Gastroesophageal sphincter (tissue), 4 donors: ENCODE data around the gene SETDB1. TPM values are rescaled to one million over a fixed set of nuclear protein-coding genes. Genes with fewer than 3 reads are reported as not detected.

Experiments used
- ATAC-seq: fragments of 150-250 bp; one replicate; pipeline ENCODE4 v1.9.1; 2016; ENCODE audit warnings: mild to moderate bottlenecking, moderate library complexity
- H3K27ac ChIP-seq, 4 donors: fragments of 200-600 bp; sonication (generic) in 3 of 4; 1 replicate in 3 of 4; 2 replicates in 1 of 4; pipeline ENCODE4 v1.5.1; 2016 to 2019
- H3K27me3 ChIP-seq: fragments of 200-600 bp; sonication (generic); one replicate; pipeline ENCODE4 v1.5.1; 2019
- H3K36me3 ChIP-seq, 2 donors: fragments of 200-600 bp; sonication (generic); one replicate each; pipeline ENCODE4 v1.5.1; 2019; ENCODE audit warnings: control low read depth in 1 of 2
- H3K4me1 ChIP-seq, 3 donors: fragments of 200-600 bp; sonication (generic); 1 replicate in 2 of 3; 2 replicates in 1 of 3; pipeline ENCODE4 v1.5.1; 2016 to 2019; ENCODE audit warnings: control low read depth in 2 of 3
- H3K4me3 ChIP-seq, 2 donors: fragments of 200-600 bp; sonication (generic); one replicate each; pipeline ENCODE4 v1.5.1; 2019; ENCODE audit warnings: mild to moderate bottlenecking in 1 of 2, moderate library complexity in 1 of 2
- H3K9me3 ChIP-seq, 3 donors: fragments of 200-600 bp; sonication (generic); one replicate each; pipeline ENCODE4 v1.5.1; 2017 to 2019; ENCODE audit warnings: control low read depth in 2 of 3
- CTCF ChIP-seq, 4 experiments: fragments of 200-600 bp in 2 of 4; fragments of 450-650 bp in 2 of 4; sonication (generic) in 1 of 4; IDR thresholded peaks; one replicate each; pipeline ENCODE4 v1.5.1; 2017 to 2019; ENCODE audit warnings: antibody characterized with exemption in 4 of 4, mild to moderate bottlenecking in 2 of 4, moderate library complexity in 2 of 4
- EP300 ChIP-seq: sonication (generic); formaldehyde crosslinking; IDR thresholded peaks from one replicate; pipeline ENCODE4 v1.6.1; 2017; ENCODE audit warnings: antibody characterized with exemption, mild to moderate bottlenecking
- POLR2A ChIP-seq, 2 donors: fragments of 450-650 bp; IDR thresholded peaks; one replicate each; pipeline ENCODE4 v1.6.1; 2017; ENCODE audit warnings: antibody characterized with exemption in 2 of 2, mild to moderate bottlenecking in 2 of 2, moderate library complexity in 1 of 2
- POLR2AphosphoS5 ChIP-seq: sonication (generic); formaldehyde crosslinking; IDR thresholded peaks from one replicate; pipeline ENCODE4 v1.6.1; 2017; ENCODE audit warnings: antibody characterized with exemption
- WGBS, 2 donors: methylation state at CpG; one replicate each; pipeline ENCODE4 v1.1.5; 2018; ENCODE audit warnings: low coverage in 1 of 2; 5-methylcytosine and 5-hydroxymethylcytosine counted together
- total RNA-seq, 4 donors: library from RNA; depleted of rRNA; stranded (reverse); fragments of >200 nt; gene quantifications; one replicate each; pipeline ENCODE4 v1.1.0, GENCODE V29; 2016

Gene SETDB1
- total RNA-seq, 4 donors from 2014 or later, result 21.9 to 32.2 (median 28.7) TPM

- 0% methylated on average over 16 of the region's 69 CpGs for WGBS, 2 donors
- H3K9me3 ChIP-seq, result no peaks in the 10 kb centered on the region
- H3K27me3 ChIP-seq, result no peaks in the 10 kb centered on the region
- H3K4me3 ChIP-seq, result peak within 1 kb of the TSS; percentile 74 to 78
- peak in 1 of 4 experiments; percentile 41 for TF ChIP-seq CTCF (IDR thresholded peaks at IDR 0.05)
- peak; percentile 26 to 43 for TF ChIP-seq POLR2A (IDR thresholded peaks at IDR 0.05)
- no peak for TF ChIP-seq EP300
- peak; percentile 43 for TF ChIP-seq POLR2AphosphoS5
- H3K27ac ChIP-seq, result peak within 1 kb of the TSS; percentile 48 to 89 (median 87)
- peaks cover 0 to 8% of the 10 kb centered on the region in 2 donors for H3K36me3 ChIP-seq
- peaks cover 0 to 75% (median 29%) of the 10 kb centered on the region in 3 donors for H3K4me1 ChIP-seq
- peak; percentile 93 for ATAC-seq
Measured at GRCh38 chr1:151008244-151009205, 82.4 kb downstream of the SETDB1 start, which contains the start of gene PRUNE1. TSS of gene PRUNE1 (plus strand) at chr1:151008449. CDS start at chr1:151008633, 184 bp downstream.

- WGBS, 2 donors, result 29 to 33% methylated on average over 2 of the region's 3 CpGs
- ATAC-seq, result no peak
- Histone ChIP-seq H3K4me1 (peaks cover 0 to 71% (median 23%) of the 10 kb centered on the region in 3 donors), H3K4me3 (peak overlapping the region; percentile 74 to 78), H3K9me3 (no peaks in the 10 kb centered on the region), H3K36me3 (peaks cover 0 to 10% of the 10 kb centered on the region in 2 donors), H3K27ac (peak overlapping the region; percentile 0 to 89 (median 87)), H3K27me3 (no peaks in the 10 kb centered on the region)
- no peak for TF ChIP-seq EP300
- TF ChIP-seq POLR2A (IDR thresholded peaks at IDR 0.05), result no peak
- no peak for TF ChIP-seq POLR2AphosphoS5
Measured at GRCh38 chr1:151009206-151009587, 83.0 kb downstream of the SETDB1 start.

- Histone ChIP-seq H3K4me1 (peaks cover 0 to 65% (median 18%) of the 10 kb centered on the region in 3 donors), H3K4me3 (peak overlapping the region in 1 of 2 donors; percentile 78), H3K27me3 (no peaks in the 10 kb centered on the region), H3K27ac (peak overlapping the region in 3 of 4 donors; percentile 87 to 89 (median 87)), H3K36me3 (peaks cover 0 to 14% of the 10 kb centered on the region in 2 donors), H3K9me3 (no peaks in the 10 kb centered on the region)
- whole genome bisulfite sequencing, 2 donors, result 88 to 93% methylated on average over 2 to 8 of the region's 8 CpGs
- TF ChIP-seq CTCF (IDR thresholded peaks at IDR 0.05) (no peak), POLR2A (IDR thresholded peaks at IDR 0.05) (no peak), EP300 (no peak), POLR2AphosphoS5 (no peak)
- ATAC-seq, result no peak
Measured at GRCh38 chr1:151009674-151010345, 83.6 kb downstream of the SETDB1 start.

- no peak for TF ChIP-seq CTCF (IDR thresholded peaks at IDR 0.05)
- no peak for TF ChIP-seq EP300
- no peak for TF ChIP-seq POLR2AphosphoS5
- no peak for TF ChIP-seq POLR2A (IDR thresholded peaks at IDR 0.05)
- ATAC-seq, result no peak
- H3K4me3 ChIP-seq, result no peak overlapping the region
- H3K36me3 ChIP-seq, result peaks cover 0 to 16% of the 10 kb centered on the region in 2 donors
- no peaks in the 10 kb centered on the region for H3K27me3 ChIP-seq
- 74 to 85% methylated on average over 2 to 3 of the region's 3 CpGs for WGBS, 2 donors
- no peak overlapping the region for H3K27ac ChIP-seq
- H3K9me3 ChIP-seq, result no peaks in the 10 kb centered on the region
- peaks cover 0 to 59% (median 13%) of the 10 kb centered on the region in 3 donors for H3K4me1 ChIP-seq
Measured at GRCh38 chr1:151010346-151010726, 84.2 kb downstream of the SETDB1 start.
